Natural killer cell (primary cell): ENCODE measurements around the gene PSME2. TPM values are rescaled to one million over a fixed set of nuclear protein-coding genes. Genes with fewer than 3 reads are reported as not detected.
A peak's percentile ranks its signal among the peaks of the same experiment; 100 is the strongest.

Source experiments
- ATAC-seq, 3 donors: fragments of 150-1000 bp in 2 of 3; fragments of 200-7000 bp in 1 of 3; cut with Tn5 transposase; 1 replicate in 1 of 3; 2 replicates in 2 of 3; pipeline ENCODE4 v1.10.0; 2021; ENCODE audit warnings: mild to moderate bottlenecking in 2 of 3, moderate library complexity in 2 of 3
- DNase-seq, 2 donors: peaks; one replicate each; pipeline versions ENCODE4 v3.0.0 to v3.0.0-alpha.2; 2013 to 2021; ENCODE audit warnings: mixed read lengths in 1 of 2
- H3K27ac ChIP-seq: one replicate; pipeline ENCODE4 v1.5.1; 2013; ENCODE audit warnings: mild to moderate bottlenecking, low read length
- H3K27me3 ChIP-seq: one replicate; pipeline ENCODE4 v1.6.1; 2013; ENCODE audit warnings: low read length; ENCODE audit not compliant: control insufficient read depth, insufficient read depth
- H3K36me3 ChIP-seq: one replicate; pipeline ENCODE4 v1.6.1; 2013; ENCODE audit warnings: low read length; ENCODE audit not compliant: control insufficient read depth, insufficient read depth
- H3K4me1 ChIP-seq: one replicate; pipeline ENCODE4 v1.6.1; 2013; ENCODE audit warnings: low read length; ENCODE audit not compliant: control insufficient read depth, insufficient read depth
- H3K4me3 ChIP-seq: one replicate; pipeline ENCODE4 v1.5.1; 2013; ENCODE audit warnings: low read length
- H3K9me3 ChIP-seq: one replicate; pipeline ENCODE4 v1.6.1; 2013; ENCODE audit warnings: low read length; ENCODE audit not compliant: control insufficient read depth, insufficient read depth
- H3K27ac Mint-ChIP-seq, 2 donors: one replicate each; pipeline ENCODE4 v1.8.0; 2022; ENCODE audit warnings: mild to moderate bottlenecking in 2 of 2, mixed read lengths in 2 of 2, moderate library complexity in 1 of 2
- H3K27me3 Mint-ChIP-seq, 2 donors: one replicate each; pipeline ENCODE4 v1.8.0; 2022; ENCODE audit warnings: low read depth in 2 of 2, mixed read lengths in 2 of 2
- H3K36me3 Mint-ChIP-seq: one replicate; pipeline ENCODE4 v1.8.0; 2022; ENCODE audit warnings: mixed read lengths
- H3K4me1 Mint-ChIP-seq, 2 donors: one replicate each; pipeline ENCODE4 v1.8.0; 2022; ENCODE audit warnings: mixed read lengths in 2 of 2
- H3K4me3 Mint-ChIP-seq: one replicate; pipeline ENCODE4 v1.8.0; 2022; ENCODE audit warnings: mild to moderate bottlenecking, moderate library complexity, mixed read lengths
- H3K9me3 Mint-ChIP-seq, 2 donors: one replicate each; pipeline ENCODE4 v1.8.0; 2022; ENCODE audit warnings: mixed read lengths in 2 of 2
- WGBS: methylation state at CpG from one replicate; pipeline ENCODE4 v1.1.7; 2013; ENCODE audit warnings: missing lambda C conversion rate; ENCODE audit not compliant: insufficient coverage; 5-methylcytosine and 5-hydroxymethylcytosine counted together
- intact Hi-C: fragments of 100-400 bp; cut with micrococcal nuclease; formaldehyde crosslinking; loops from one replicate; pipeline ENCODE4 v1.14.2; 2022
- total RNA-seq, 4 donors: library from RNA; stranded (reverse); fragments of 120-200 nt in 1 of 4; gene quantifications; one replicate each; pipeline versions ENCODE4 v1.2.3 to v1.2.4, GENCODE V29; 2013 to 2022
- TF ChIP-seq, protein P1 (sequence below): fragments of 200-600 bp; IDR thresholded peaks from one replicate; pipeline ENCODE4 v1.8.0; 2022; ENCODE audit warnings: antibody characterized with exemption

The PSME2 gene, protein sequence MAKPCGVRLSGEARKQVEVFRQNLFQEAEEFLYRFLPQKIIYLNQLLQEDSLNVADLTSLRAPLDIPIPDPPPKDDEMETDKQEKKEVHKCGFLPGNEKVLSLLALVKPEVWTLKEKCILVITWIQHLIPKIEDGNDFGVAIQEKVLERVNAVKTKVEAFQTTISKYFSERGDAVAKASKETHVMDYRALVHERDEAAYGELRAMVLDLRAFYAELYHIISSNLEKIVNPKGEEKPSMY
- 100 to 1,000 TPM; 193 to 237 (median 234) TPM for total RNA-seq
- total RNA-seq (2013) = 282 TPM

DNA sequence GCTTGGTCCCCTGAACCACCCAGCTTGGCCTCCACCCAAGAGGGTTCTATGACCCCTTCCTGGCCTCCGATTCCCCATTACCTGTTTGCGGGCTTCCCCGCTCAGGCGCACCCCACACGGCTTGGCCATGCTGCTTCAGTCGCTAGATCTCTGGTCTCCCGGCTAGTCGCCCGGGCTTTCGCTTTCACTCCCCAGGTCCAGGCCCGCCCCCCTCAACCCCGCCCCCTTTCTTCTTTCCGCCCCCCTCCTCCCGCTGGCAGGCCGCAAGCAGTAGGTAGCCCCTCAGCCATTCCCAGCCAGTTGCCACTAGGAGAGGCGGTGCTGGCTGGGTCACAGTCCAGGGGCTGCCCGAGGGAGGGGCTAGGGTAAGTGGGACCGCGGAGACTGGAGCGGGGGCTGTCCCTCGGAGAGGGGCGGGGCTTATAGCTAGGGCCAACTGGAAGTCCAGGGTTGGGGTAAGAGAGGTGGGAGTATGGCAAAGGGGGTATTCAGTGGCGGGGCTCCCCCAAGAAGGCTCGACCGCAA lies at the start of gene PSME2:
Gene PSME2, minus strand, starts transcription at position 158 of the 525 bp plus-strand sequence. Its CDS starts 29 bp downstream, at position 129.
- H3K4me3 Mint-ChIP-seq = peak within 1 kb of the TSS; percentile 97
- peaks cover 59 to 80% of the 10 kb centered on the region in 2 donors for H3K4me1 Mint-ChIP-seq
- DNase-seq (peak; percentile 82 to 92), ATAC-seq (peak; percentile 66 to 80 (median 70))
- H3K36me3 ChIP-seq = peaks cover 43% of the 10 kb centered on the region
- peak within 1 kb of the TSS; percentile 91 for H3K4me3 ChIP-seq
- no peaks in the 10 kb centered on the region for H3K9me3 ChIP-seq
- intact Hi-C loops = loop anchor here (1.0 to 2.0 kb wide), 3 partner anchors 15 to 66 kb away; partner anchors contain the start of genes CHMP4A, IPO4 and IRF9
- H3K9me3 Mint-ChIP-seq = no peaks in the 10 kb centered on the region
- H3K27ac ChIP-seq = peak within 1 kb of the TSS; percentile 88
- 0% methylated on average over 20 of the region's 25 CpGs for WGBS
- TF ChIP-seq, protein P1, sequence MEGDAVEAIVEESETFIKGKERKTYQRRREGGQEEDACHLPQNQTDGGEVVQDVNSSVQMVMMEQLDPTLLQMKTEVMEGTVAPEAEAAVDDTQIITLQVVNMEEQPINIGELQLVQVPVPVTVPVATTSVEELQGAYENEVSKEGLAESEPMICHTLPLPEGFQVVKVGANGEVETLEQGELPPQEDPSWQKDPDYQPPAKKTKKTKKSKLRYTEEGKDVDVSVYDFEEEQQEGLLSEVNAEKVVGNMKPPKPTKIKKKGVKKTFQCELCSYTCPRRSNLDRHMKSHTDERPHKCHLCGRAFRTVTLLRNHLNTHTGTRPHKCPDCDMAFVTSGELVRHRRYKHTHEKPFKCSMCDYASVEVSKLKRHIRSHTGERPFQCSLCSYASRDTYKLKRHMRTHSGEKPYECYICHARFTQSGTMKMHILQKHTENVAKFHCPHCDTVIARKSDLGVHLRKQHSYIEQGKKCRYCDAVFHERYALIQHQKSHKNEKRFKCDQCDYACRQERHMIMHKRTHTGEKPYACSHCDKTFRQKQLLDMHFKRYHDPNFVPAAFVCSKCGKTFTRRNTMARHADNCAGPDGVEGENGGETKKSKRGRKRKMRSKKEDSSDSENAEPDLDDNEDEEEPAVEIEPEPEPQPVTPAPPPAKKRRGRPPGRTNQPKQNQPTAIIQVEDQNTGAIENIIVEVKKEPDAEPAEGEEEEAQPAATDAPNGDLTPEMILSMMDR = no peak
- peaks cover 7% of the 10 kb centered on the region for H3K36me3 Mint-ChIP-seq
- H3K27me3 ChIP-seq = no peaks in the 10 kb centered on the region
- peaks cover 34% of the 10 kb centered on the region for H3K4me1 ChIP-seq
- peak within 1 kb of the TSS; percentile 94 for H3K27ac Mint-ChIP-seq
- H3K27me3 Mint-ChIP-seq = no peaks in the 10 kb centered on the region

DNA sequence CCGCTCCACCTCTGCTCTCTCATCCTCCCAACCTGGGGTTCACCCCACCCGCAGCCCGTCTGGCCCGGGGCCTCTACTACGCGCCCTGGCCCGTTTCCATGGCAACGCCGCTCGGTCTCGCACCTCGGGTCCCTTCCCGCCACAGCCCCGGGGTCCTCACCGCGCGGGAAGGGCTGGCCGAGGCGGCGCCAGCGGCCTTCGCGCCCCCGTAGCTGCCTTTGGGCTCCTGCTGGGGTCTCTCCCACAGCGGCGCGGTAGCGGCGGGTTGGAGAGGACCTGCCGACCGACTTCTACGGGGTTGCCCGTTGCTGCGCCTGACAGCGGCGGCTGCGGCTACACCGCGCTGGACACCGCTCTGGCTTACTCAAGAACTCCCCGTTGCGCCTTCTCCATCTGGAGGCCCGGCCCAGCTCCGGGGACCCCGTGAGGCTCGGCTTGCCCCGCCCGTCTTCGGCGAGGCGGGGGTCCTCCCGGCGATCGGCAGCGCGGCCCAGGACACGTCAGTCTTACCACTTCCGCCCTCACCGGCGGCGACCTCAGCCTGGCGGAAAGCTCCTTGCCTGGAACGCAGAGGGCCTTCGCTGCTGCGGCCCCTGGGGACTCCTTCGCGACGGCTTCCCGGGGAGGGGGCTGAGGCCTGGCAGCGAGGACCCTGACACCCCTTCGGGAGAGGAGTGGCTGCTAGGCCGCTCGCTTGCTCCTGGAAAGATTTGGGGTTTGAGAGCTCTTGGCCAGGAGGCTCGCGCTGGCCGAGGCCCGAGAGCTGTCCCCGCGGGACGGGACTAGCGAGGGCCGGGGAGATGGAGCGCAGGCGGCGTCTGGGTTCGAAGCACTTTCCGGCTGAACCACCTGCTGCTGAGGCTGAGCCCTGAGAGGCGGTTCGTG lies 49.0 kb upstream of the PSME2 start, which contains the start of gene TM9SF1:
Gene TM9SF1, minus strand, starts transcription at position 256 of the 885 bp plus-strand sequence. CDS start 422 bp downstream, outside the sequence.
- ATAC-seq = peak; percentile 82 to 92 (median 84)
- WGBS = under 1% methylated on average over 89 of the region's 89 CpGs
- intact Hi-C loops = loop anchor here (1.0 to 5.0 kb wide), 2 partner anchors 18 to 37 kb away; partner anchors contain the start of genes CHMP4A, GMPR2 and NEDD8

DNA sequence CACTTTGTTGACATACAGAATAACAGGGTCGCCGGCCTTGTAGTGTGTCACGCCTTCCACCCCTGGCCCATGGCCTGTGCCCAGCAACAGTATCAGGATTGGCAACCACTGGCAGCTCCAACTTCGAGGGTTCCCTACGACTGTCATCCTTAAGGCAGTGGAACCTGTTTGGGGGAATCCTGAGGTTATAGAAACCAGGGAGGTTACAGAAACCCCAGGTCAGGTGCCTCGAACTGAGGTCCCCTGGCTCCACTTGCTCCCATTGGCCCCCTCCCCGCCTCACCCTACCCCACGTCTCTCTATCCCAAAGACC lies 48.4 kb upstream of the PSME2 start:
- no peaks in the 10 kb centered on the region for H3K27me3 Mint-ChIP-seq
- TF ChIP-seq, protein P1 = no peak
- Histone ChIP-seq H3K36me3 (peaks cover 13% of the 10 kb centered on the region), H3K9me3 (no peaks in the 10 kb centered on the region), H3K27me3 (no peaks in the 10 kb centered on the region), H3K4me1 (peaks cover 30% of the 10 kb centered on the region), H3K4me3 (peak overlapping the region; percentile 92), H3K27ac (peak overlapping the region; percentile 99)
- peaks cover 42 to 52% of the 10 kb centered on the region in 2 donors for H3K4me1 Mint-ChIP-seq
- peak overlapping the region; percentile 85 for H3K4me3 Mint-ChIP-seq
- intact Hi-C loops = loop anchor here (1.0 to 5.0 kb wide), 2 partner anchors 18 to 37 kb away; partner anchors contain the start of genes CHMP4A, GMPR2 and NEDD8
- DNase-seq = no peak
- WGBS = 67% methylated on average over 8 of the region's 8 CpGs
- no peak for ATAC-seq
- no peaks in the 10 kb centered on the region for H3K9me3 Mint-ChIP-seq
- H3K36me3 Mint-ChIP-seq = no peaks in the 10 kb centered on the region
- H3K27ac Mint-ChIP-seq = peak overlapping the region; percentile 91 to 96

More for the DNA sequence above, 49.0 kb upstream of the PSME2 start, which contains the start of gene TM9SF1:
- no peaks in the 10 kb centered on the region for H3K9me3 ChIP-seq
- peak within 1 kb of the TSS; percentile 92 for H3K4me3 ChIP-seq
- Mint-ChIP-seq H3K36me3 (no peaks in the 10 kb centered on the region), H3K27me3 (no peaks in the 10 kb centered on the region), H3K4me1 (peaks cover 42 to 52% of the 10 kb centered on the region in 2 donors), H3K9me3 (no peaks in the 10 kb centered on the region), H3K4me3 (peak within 1 kb of the TSS; percentile 85), H3K27ac (peak within 1 kb of the TSS; percentile 91 to 96)
- H3K4me1 ChIP-seq = peaks cover 30% of the 10 kb centered on the region
- peak; percentile 92 to 95 for DNase-seq
- H3K36me3 ChIP-seq = peaks cover 13% of the 10 kb centered on the region
- TF ChIP-seq, protein P1 = no peak
- peak within 1 kb of the TSS; percentile 99 for H3K27ac ChIP-seq
- H3K27me3 ChIP-seq = no peaks in the 10 kb centered on the region
